Measurements from ENCODE around the gene RIMKLA. TPM values are rescaled to one million over a fixed set of nuclear protein-coding genes. Genes with fewer than 3 reads are reported as not detected.

RIMKLA gene
- total RNA-seq, 1 experiment from 2014 or later = 8.3 TPM

DNA sequence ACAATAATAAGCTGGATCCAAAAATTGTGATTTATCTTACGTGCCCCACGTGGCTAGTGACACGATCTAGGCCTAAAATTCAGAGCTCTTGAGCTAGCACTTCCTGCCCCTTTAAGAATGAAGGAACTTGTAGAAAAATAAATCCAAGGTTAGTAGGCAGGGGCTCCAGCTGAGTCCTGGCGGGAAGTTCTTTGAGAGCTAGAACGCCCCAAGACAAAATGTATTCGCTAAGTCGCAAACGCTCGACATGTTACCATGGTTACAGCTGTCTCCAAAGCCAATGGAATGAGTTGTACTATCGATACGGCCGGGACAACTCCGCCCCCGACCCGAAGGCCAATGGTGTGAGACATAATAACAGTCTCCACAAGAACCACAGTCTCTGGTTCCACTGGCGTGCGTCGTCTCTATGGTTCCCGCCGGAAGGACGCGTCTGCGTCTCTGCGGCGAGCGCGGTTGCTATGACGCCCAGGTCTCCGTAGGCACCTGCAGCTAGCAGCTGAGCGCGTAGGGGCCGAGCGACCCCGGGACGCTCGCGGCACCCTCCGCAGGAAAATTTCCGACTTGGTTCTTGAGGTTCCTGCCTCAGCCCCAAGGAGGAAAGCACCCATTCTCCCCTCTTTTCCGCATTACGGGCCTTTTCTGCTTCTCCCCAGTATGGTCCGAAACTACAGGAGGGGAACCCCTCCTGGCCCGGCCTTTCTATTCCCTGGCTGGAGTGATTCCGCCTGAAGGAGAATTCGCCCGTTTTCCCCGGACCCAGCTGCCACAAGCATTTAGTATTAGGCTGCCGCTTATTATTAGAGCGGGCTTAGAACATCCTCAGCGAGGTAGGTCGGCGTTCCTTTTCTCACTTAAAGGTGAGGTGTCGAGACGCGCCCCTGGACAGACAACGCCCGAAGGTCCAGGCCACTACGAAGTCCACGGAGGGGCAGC, 82.5 kb downstream of the RIMKLA start, which contains the start of gene CCDC30 (continued):
- TF ChIP-seq, protein P1, sequence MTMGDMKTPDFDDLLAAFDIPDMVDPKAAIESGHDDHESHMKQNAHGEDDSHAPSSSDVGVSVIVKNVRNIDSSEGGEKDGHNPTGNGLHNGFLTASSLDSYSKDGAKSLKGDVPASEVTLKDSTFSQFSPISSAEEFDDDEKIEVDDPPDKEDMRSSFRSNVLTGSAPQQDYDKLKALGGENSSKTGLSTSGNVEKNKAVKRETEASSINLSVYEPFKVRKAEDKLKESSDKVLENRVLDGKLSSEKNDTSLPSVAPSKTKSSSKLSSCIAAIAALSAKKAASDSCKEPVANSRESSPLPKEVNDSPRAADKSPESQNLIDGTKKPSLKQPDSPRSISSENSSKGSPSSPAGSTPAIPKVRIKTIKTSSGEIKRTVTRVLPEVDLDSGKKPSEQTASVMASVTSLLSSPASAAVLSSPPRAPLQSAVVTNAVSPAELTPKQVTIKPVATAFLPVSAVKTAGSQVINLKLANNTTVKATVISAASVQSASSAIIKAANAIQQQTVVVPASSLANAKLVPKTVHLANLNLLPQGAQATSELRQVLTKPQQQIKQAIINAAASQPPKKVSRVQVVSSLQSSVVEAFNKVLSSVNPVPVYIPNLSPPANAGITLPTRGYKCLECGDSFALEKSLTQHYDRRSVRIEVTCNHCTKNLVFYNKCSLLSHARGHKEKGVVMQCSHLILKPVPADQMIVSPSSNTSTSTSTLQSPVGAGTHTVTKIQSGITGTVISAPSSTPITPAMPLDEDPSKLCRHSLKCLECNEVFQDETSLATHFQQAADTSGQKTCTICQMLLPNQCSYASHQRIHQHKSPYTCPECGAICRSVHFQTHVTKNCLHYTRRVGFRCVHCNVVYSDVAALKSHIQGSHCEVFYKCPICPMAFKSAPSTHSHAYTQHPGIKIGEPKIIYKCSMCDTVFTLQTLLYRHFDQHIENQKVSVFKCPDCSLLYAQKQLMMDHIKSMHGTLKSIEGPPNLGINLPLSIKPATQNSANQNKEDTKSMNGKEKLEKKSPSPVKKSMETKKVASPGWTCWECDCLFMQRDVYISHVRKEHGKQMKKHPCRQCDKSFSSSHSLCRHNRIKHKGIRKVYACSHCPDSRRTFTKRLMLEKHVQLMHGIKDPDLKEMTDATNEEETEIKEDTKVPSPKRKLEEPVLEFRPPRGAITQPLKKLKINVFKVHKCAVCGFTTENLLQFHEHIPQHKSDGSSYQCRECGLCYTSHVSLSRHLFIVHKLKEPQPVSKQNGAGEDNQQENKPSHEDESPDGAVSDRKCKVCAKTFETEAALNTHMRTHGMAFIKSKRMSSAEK (CRISPR knock-in tag; IDR thresholded peaks at IDR 0.05; ENCODE audit: borderline replicate concordance) = no peak
- no peak for TF ChIP-seq MYBL2 (CRISPR knock-in tag; IDR thresholded peaks at IDR 0.05)
- TF ChIP-seq ZNF317 (CRISPR knock-in tag; IDR thresholded peaks at IDR 0.05; ENCODE audit: borderline replicate concordance, low read depth) = no peak
- TF ChIP-seq, protein P2, sequence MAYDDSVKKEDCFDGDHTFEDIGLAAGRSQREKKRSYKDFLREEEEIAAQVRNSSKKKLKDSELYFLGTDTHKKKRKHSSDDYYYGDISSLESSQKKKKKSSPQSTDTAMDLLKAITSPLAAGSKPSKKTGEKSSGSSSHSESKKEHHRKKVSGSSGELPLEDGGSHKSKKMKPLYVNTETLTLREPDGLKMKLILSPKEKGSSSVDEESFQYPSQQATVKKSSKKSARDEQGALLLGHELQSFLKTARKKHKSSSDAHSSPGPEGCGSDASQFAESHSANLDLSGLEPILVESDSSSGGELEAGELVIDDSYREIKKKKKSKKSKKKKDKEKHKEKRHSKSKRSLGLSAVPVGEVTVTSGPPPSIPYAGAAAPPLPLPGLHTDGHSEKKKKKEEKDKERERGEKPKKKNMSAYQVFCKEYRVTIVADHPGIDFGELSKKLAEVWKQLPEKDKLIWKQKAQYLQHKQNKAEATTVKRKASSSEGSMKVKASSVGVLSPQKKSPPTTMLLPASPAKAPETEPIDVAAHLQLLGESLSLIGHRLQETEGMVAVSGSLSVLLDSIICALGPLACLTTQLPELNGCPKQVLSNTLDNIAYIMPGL (CRISPR knock-in tag; IDR thresholded peaks at IDR 0.05) = no peak
- TF ChIP-seq, protein P3, sequence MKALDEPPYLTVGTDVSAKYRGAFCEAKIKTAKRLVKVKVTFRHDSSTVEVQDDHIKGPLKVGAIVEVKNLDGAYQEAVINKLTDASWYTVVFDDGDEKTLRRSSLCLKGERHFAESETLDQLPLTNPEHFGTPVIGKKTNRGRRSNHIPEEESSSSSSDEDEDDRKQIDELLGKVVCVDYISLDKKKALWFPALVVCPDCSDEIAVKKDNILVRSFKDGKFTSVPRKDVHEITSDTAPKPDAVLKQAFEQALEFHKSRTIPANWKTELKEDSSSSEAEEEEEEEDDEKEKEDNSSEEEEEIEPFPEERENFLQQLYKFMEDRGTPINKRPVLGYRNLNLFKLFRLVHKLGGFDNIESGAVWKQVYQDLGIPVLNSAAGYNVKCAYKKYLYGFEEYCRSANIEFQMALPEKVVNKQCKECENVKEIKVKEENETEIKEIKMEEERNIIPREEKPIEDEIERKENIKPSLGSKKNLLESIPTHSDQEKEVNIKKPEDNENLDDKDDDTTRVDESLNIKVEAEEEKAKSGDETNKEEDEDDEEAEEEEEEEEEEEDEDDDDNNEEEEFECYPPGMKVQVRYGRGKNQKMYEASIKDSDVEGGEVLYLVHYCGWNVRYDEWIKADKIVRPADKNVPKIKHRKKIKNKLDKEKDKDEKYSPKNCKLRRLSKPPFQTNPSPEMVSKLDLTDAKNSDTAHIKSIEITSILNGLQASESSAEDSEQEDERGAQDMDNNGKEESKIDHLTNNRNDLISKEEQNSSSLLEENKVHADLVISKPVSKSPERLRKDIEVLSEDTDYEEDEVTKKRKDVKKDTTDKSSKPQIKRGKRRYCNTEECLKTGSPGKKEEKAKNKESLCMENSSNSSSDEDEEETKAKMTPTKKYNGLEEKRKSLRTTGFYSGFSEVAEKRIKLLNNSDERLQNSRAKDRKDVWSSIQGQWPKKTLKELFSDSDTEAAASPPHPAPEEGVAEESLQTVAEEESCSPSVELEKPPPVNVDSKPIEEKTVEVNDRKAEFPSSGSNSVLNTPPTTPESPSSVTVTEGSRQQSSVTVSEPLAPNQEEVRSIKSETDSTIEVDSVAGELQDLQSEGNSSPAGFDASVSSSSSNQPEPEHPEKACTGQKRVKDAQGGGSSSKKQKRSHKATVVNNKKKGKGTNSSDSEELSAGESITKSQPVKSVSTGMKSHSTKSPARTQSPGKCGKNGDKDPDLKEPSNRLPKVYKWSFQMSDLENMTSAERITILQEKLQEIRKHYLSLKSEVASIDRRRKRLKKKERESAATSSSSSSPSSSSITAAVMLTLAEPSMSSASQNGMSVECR (CRISPR knock-in tag; IDR thresholded peaks at IDR 0.05; ENCODE audit: borderline replicate concordance) = peak; percentile 75; the same call in 1 of the 2 replicates
- TF ChIP-seq JAZF1 (CRISPR knock-in tag; IDR thresholded peaks at IDR 0.05) = no peak
- no peak for TF ChIP-seq ESRRA (CRISPR knock-in tag; IDR thresholded peaks at IDR 0.05; ENCODE audit: borderline replicate concordance)
- no peak for TF ChIP-seq CBFB (CRISPR knock-in tag; IDR thresholded peaks at IDR 0.05; ENCODE audit: low read depth)
- no peak for TF ChIP-seq NR3C1 (CRISPR knock-in tag; conservative IDR thresholded peaks at IDR 0.05; ENCODE audit: low read depth)
- TF ChIP-seq SMAD3 (CRISPR knock-in tag; IDR thresholded peaks at IDR 0.05; ENCODE audit: borderline replicate concordance) = no peak

DNA sequence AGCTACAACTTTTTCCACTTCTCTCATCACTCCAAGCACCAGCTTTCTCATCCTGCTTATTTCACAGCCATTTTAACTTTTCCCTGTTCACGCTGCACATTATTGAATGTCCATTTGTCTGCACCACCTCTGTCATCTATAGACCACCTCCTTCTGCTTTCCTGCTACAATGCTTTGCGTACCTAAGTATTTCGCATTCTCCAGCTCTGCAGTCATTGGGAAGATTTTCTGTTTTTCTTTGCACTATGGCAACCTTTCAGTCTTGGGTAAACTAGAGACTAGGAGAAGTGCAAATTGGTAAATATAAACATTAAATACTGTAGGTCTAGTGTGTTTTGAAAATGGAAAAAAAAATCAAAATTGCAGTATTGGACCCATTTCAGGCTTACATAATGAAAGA, 83.3 kb downstream of the RIMKLA start:
- Mint-ChIP-seq H3K27ac (no peak overlapping the region), H3K9me3 (no peaks in the 10 kb centered on the region), H3K4me1 (peaks cover 16% of the 10 kb centered on the region), H3K4me3 (peak overlapping the region; percentile 84), H3K36me3 (peaks cover 15% of the 10 kb centered on the region), H3K27me3 (ENCODE audit: low read depth) (peaks cover 19% of the 10 kb centered on the region)
- ChIA-PET CTCF (interaction anchor here (1.0 to 1.7 kb wide), 2 partner anchors 129 to 291 kb away, joined by 3 to 10 read pairs; no protein-coding TSS in a partner anchor), POLR2A (no interaction called here)
- DNase-seq (ENCODE audit: low spot score) = no peak
- ATAC-seq = no peak
- TF ChIP-seq TEAD1 (CRISPR knock-in tag; IDR thresholded peaks at IDR 0.05) (no peak), NR3C1 (CRISPR knock-in tag; conservative IDR thresholded peaks at IDR 0.05; ENCODE audit: low read depth) (no peak), PRRX2 (CRISPR knock-in tag; IDR thresholded peaks at IDR 0.05) (no peak), HMGA2 (CRISPR knock-in tag; IDR thresholded peaks at IDR 0.05) (no peak), FOXK1 (CRISPR knock-in tag; IDR thresholded peaks at IDR 0.05) (no peak), SP1 (CRISPR knock-in tag; conservative IDR thresholded peaks at IDR 0.05) (no peak), CBFB (CRISPR knock-in tag; IDR thresholded peaks at IDR 0.05; ENCODE audit: low read depth) (no peak), ZNF138 (CRISPR knock-in tag; conservative IDR thresholded peaks at IDR 0.05) (no peak), NR2C2 (CRISPR knock-in tag; IDR thresholded peaks at IDR 0.05) (no peak)
- TF ChIP-seq, protein P4, sequence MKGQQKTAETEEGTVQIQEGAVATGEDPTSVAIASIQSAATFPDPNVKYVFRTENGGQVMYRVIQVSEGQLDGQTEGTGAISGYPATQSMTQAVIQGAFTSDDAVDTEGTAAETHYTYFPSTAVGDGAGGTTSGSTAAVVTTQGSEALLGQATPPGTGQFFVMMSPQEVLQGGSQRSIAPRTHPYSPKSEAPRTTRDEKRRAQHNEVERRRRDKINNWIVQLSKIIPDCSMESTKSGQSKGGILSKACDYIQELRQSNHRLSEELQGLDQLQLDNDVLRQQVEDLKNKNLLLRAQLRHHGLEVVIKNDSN (CRISPR knock-in tag; IDR thresholded peaks at IDR 0.05) = no peak
- TF ChIP-seq, protein P5, sequence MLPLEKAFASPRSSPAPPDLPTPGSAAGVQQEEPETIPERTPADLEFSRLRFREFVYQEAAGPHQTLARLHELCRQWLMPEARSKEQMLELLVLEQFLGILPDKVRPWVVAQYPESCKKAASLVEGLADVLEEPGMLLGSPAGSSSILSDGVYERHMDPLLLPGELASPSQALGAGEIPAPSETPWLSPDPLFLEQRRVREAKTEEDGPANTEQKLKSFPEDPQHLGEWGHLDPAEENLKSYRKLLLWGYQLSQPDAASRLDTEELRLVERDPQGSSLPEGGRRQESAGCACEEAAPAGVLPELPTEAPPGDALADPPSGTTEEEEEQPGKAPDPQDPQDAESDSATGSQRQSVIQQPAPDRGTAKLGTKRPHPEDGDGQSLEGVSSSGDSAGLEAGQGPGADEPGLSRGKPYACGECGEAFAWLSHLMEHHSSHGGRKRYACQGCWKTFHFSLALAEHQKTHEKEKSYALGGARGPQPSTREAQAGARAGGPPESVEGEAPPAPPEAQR (CRISPR knock-in tag; IDR thresholded peaks at IDR 0.05) = no peak

All from WTC11 (cell line).